GM12891 (cell line): ENCODE data around the gene CCT5.

ENCODE experiments used
- POLR2A ChIP-seq: IDR thresholded peaks from 2 replicates; pipeline ENCODE4 v1.6.1; 2011; ENCODE audit warnings: low read depth, low read length, control low read depth
- POLR2AphosphoS5 ChIP-seq: IDR thresholded peaks from 2 replicates; pipeline ENCODE4 v1.6.1; 2011; ENCODE audit warnings: low read depth, low read length, control low read depth
- TAF1 ChIP-seq: IDR thresholded peaks from 2 replicates; pipeline ENCODE4 v1.6.1; 2011; ENCODE audit warnings: low read depth, low read length, control low read depth

DNA sequence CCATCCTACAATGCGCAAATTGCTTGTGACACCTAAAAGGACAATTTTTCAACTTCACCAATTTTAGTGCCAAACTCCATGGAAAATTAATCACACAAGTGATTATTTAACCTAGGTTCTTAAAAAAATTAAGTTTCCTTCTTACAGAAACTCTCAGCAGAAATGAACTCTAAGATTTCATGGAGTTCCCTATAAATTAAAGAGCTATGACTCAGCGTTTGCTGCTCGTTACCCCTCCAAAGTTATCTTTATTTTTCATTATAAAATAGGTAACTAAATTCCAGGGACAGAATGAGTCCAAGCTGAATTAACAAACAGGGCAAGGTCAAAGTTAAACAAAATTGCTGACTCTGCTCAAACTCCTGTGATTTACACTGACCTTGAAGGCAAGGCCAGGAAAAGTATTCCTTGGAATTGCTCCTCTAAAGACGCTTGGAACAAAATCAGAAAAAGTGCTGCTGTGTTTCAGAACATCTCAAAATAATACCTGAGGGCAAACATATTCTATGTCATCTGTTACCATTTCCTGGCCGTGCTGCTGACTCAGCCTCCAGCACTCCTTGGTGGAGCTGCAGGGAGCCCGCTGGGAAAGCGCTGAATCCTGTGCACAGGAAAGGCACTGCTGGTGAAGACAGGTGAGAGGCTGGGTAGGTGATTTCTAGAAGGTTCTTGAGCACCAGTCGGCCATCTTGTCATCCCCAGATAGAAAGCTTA, 60.1 kb downstream of the CCT5 start:
- no peak for TF ChIP-seq POLR2A
- no peak for TF ChIP-seq POLR2AphosphoS5
- TF ChIP-seq TAF1 = no peak
